Psoas muscle (tissue), 8 donors: ENCODE measurements around the gene PBX2. TPM values are rescaled to one million over a fixed set of nuclear protein-coding genes. Genes with fewer than 3 reads are reported as not detected.

Experiments used
- ATAC-seq, 4 donors: fragments of 200-7000 bp; cut with Tn5 transposase; one replicate each; pipeline ENCODE4 v1.9.1; 2020; ENCODE audit warnings: moderate library complexity in 3 of 4, mild to moderate bottlenecking in 2 of 4
- DNase-seq, 2 donors: peaks; one replicate each; pipeline ENCODE4 v3.0.0-alpha.2; 2020
- H3K27ac ChIP-seq: fragments of 200-600 bp; one replicate; pipeline ENCODE4 v1.8.0; 2022
- H3K27me3 ChIP-seq, 3 donors: fragments of 200-600 bp in 1 of 3; one replicate each; pipeline versions ENCODE4 v1.6.1 to v1.8.0; 2013 to 2022; ENCODE audit warnings: low read length in 2 of 3, mild to moderate bottlenecking in 2 of 3, moderate library complexity in 1 of 3; ENCODE audit not compliant: insufficient read depth in 3 of 3
- H3K36me3 ChIP-seq, 2 donors: fragments of 200-600 bp in 1 of 2; one replicate each; pipeline versions ENCODE4 v1.6.1 to v1.8.0; 2013 to 2022; ENCODE audit warnings: low read depth in 1 of 2, mild to moderate bottlenecking in 1 of 2, moderate library complexity in 1 of 2; ENCODE audit not compliant: insufficient read depth in 1 of 2
- H3K4me1 ChIP-seq: fragments of 200-600 bp; one replicate; pipeline ENCODE4 v1.8.0; 2022
- H3K4me3 ChIP-seq: fragments of 200-600 bp; one replicate; pipeline ENCODE4 v1.8.0; 2022; ENCODE audit warnings: mild to moderate bottlenecking
- H3K9me3 ChIP-seq: fragments of 200-600 bp; one replicate; pipeline ENCODE4 v1.8.0; 2022
- CTCF ChIP-seq: fragments of 200-600 bp; IDR thresholded peaks from one replicate; pipeline ENCODE4 v1.8.0; 2022; ENCODE audit warnings: antibody characterized with exemption
- WGBS, 3 donors: extraction: QIAGEN DNeasy Blood & Tissue Kit; methylation state at CpG; one replicate each; pipeline versions ENCODE4 v1.1.6 to v1.1.7; 2013; 5-methylcytosine and 5-hydroxymethylcytosine counted together
- intact Hi-C, 2 donors: fragments of 100-400 bp; cut with DNase I; formaldehyde crosslinking; loops; one replicate each; pipeline versions ENCODE4 v1.11.0 to v1.14.2; 2022
- polyA plus RNA-seq, 3 donors: library from polyadenylated mRNA; stranded (reverse); fragments of 200-250 nt; gene quantifications; one replicate each; pipeline ENCODE4 v1.2.3, GENCODE V29; 2013
- total RNA-seq, 4 donors: library from RNA; stranded (reverse); fragmentation: NEBNext Ultra II Directional in 2 of 4; extraction: Animal tissue kit (Norgen Biotek cat#: 25700) in 2 of 4; gene quantifications; one replicate each; pipeline versions ENCODE4 v1.2.1 to v1.2.4, GENCODE V29; 2021 to 2023
- donor health status: healthy with polysubstance abuse.
- donor health status: DM: no; HTN: no; CAD: no; lungs with moderate emphysema.
- donor health status: Bipolar disorder and iron deficiency.
- donor health status: healthy.
- donor health status: DM: yes; HTN: yes; CAD: no.
- donor health status: DM: no; HTN: no; CAD: no.
- donor health status: DM: no; HTN: no; CAD: no.
- donor health status: DM: yes; HTN: yes; CAD: no.

The PBX2 gene
- total and polyA plus RNA-seq, 7 donors = 20.4 to 46.7 (median 36.1) TPM

DNA sequence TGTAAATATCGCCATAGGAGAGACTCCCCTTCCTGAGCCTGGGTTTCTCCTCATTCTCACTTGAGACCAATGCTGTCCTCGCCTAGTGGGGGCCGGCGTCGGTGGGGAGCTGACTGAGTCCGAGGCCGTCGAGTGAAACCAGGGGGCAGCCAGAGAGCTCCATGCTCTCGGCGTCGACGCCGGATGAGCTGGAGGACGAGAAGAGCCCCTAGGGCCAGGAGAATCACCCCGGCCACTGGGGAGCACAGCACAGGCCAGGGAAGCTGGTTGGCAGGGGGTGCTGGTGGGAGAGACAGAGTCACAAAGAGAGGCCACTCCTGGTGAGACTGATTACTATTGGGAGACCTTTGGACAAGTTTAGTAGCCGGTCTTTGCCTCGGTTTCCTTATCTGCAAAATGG is 8.9 kb upstream of the PBX2 start:
- H3K4me3 ChIP-seq = no peak overlapping the region
- DNase-seq (no peak), ATAC-seq (no peak)
- 89 to 91% (median 89%) methylated on average over 17 of the region's 17 CpGs for WGBS, 3 donors
- TF ChIP-seq CTCF = no peak
- intact Hi-C loops = loop anchor here (5.0 to 10.0 kb wide), 2 partner anchors 82 to 996 kb away; partner anchors contain the start of gene COL11A2 (in 1 of the 2)
- no peaks in the 10 kb centered on the region for H3K9me3 ChIP-seq
- H3K27me3 ChIP-seq = no peaks in the 10 kb centered on the region
- no peaks in the 10 kb centered on the region for H3K36me3 ChIP-seq
- H3K4me1 ChIP-seq = peaks cover 18% of the 10 kb centered on the region
- H3K27ac ChIP-seq = no peak overlapping the region

GRCh38 chr6:32198345-32198696 is 8.3 kb upstream of the PBX2 start:
- H3K9me3 ChIP-seq = no peaks in the 10 kb centered on the region
- H3K27me3 ChIP-seq = no peaks in the 10 kb centered on the region
- WGBS, 3 donors = 68 to 75% (median 71%) methylated on average over 3 of the region's 3 CpGs
- ATAC-seq = no peak
- peaks cover 18% of the 10 kb centered on the region for H3K4me1 ChIP-seq
- no peak for TF ChIP-seq CTCF
- no peak for DNase-seq
- intact Hi-C loops = loop anchor here (5.0 to 10.0 kb wide), 2 partner anchors 81 to 996 kb away; partner anchors contain the start of gene COL11A2 (in 1 of the 2)
- H3K36me3 ChIP-seq = no peaks in the 10 kb centered on the region
- no peak overlapping the region for H3K4me3 ChIP-seq
- no peak overlapping the region for H3K27ac ChIP-seq

GRCh38 chr6:32196682-32197616 is 6.9 kb upstream of the PBX2 start:
- WGBS, 3 donors = 11 to 14% (median 14%) methylated on average over 27 to 28 of the region's 28 CpGs
- intact Hi-C loops = loop anchor here (5.0 to 10.0 kb wide), 2 partner anchors 80 to 998 kb away; partner anchors contain the start of gene COL11A2 (in 1 of the 2)
- H3K4me3 ChIP-seq = peak overlapping the region; percentile 88
- no peak for TF ChIP-seq CTCF
- H3K9me3 ChIP-seq = no peaks in the 10 kb centered on the region
- no peaks in the 10 kb centered on the region for H3K27me3 ChIP-seq
- H3K4me1 ChIP-seq = peaks cover 18% of the 10 kb centered on the region
- ATAC-seq = no peak
- H3K36me3 ChIP-seq = no peaks in the 10 kb centered on the region
- DNase-seq = peak in 1 of 2 donors; percentile 75
- peak overlapping the region; percentile 99 for H3K27ac ChIP-seq

DNA sequence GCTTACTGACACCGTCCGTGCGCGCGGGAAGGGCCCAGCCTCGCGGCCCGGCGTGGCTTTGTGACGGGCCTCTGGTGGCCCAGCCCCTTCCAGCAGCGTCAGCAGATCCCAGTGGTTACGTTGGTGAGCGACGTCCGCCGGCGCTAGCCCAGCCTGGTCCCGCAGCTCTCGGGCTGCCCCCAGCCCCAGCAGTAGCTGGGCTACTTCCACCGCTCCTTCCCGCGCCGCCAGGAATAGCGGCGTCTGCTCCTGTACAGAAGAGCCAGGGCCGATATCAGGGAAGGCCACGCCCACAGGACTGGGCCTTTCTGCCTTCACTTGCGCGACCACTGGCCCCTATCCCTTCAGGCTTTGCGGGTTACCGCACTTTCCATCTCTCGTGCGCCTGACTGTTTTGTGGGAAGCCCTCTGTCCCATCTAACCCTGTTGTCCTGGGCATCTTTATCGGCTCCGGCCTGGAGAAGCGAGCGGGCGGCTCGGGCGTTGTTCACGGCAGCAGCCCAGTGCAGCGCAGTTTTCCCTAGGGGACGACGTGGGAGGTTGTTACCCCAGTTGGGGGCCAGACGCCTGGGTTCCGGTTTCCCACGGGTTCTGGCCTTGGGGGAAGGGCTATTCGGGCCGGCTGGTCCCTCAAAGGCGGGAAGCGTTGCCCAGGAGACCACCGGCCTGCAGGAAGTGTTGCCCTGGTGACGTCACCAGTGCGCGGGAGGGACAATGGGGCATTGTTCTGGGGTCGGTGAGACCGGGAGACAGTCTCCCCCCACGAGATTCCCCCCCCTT is 6.1 kb upstream of the PBX2 start:
- peak overlapping the region; percentile 88 for H3K4me3 ChIP-seq
- TF ChIP-seq CTCF = no peak
- H3K9me3 ChIP-seq = no peaks in the 10 kb centered on the region
- DNase-seq (peak; percentile 90 to 94), ATAC-seq (peak; percentile 18 to 91 (median 22))
- H3K36me3 ChIP-seq = no peaks in the 10 kb centered on the region
- peak overlapping the region; percentile 99 for H3K27ac ChIP-seq
- H3K4me1 ChIP-seq = peaks cover 18% of the 10 kb centered on the region
- intact Hi-C loops = loop anchor here (1.0 to 10.0 kb wide), 3 partner anchors 78 to 999 kb away; partner anchors contain the start of gene COL11A2 (in 1 of the 2)
- WGBS, 3 donors = 0 to 1% (median 0%) methylated on average over 53 to 58 of the region's 58 CpGs
- no peaks in the 10 kb centered on the region for H3K27me3 ChIP-seq
